Choroid plexus epithelial cell (primary cell): Measurements from ENCODE around the gene METTL9.
A peak's percentile ranks its signal among the peaks of the same experiment; 100 is the strongest.

Experiments used
- DNase-seq: peaks from one replicate; pipeline ENCODE4 v3.0.0-alpha.2; 2010; ENCODE audit warnings: low read depth
- H3K4me3 ChIP-seq: 2 replicates; pipeline ENCODE4 v1.5.1; 2011; ENCODE audit warnings: low read depth, mild to moderate bottlenecking, control low read depth, low read length, moderate library complexity
- CTCF ChIP-seq: conservative IDR thresholded peaks from 2 replicates; pipeline ENCODE4 v1.5.1; 2011; ENCODE audit warnings: low read depth, mild to moderate bottlenecking, control low read depth, inconsistent platforms, low read length, moderate library complexity

Gene METTL9

GRCh38 chr16:21611198-21611555, 11.8 kb downstream of the METTL9 start:
- DNase-seq = peak; percentile 54
- H3K4me3 ChIP-seq = no peak overlapping the region
- no peak for TF ChIP-seq CTCF

DNA sequence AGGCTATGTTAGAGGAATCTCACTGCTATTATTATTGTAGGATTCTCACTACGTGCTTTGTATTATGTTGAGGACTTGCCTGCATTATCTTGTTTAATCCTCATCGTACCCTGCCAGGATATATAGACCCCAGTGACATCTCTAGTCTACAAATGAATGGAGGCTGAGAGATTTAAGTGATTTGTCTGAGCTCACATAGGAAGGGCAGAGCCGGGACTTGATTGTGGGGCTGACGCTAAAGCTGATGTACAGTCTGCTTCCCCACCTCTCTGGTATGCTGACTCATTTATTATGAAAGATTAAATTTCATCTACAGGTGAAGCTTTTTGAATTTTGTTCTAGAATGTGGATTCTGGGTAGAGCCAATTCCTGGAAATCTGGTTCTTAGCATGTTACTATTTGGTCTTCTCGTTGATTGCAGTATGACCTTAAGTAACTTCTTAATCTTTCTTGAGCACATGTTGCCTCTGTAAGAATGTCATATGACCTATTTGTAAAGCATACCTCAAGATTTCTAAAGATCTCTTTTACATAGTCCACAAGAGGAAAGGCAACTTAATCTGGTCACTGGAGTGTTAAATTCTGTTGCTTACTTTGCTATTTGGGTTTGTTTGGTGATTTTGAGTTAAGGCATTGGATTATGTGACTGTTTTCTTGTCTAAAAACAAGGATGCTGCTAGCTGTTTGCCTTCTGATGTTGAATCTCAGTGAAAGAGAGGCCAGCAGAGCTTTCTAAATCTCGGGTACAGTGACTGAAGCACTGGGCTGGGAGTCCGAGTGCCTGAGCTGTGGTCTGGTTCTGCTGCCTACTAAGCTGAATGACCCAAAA, 12.4 kb downstream of the METTL9 start:
- no peak for TF ChIP-seq CTCF
- DNase-seq = peak; percentile 51
- no peak overlapping the region for H3K4me3 ChIP-seq

- TF ChIP-seq CTCF = no peak
- no peak overlapping the region for H3K4me3 ChIP-seq
- no peak for DNase-seq
These were observed 14.0 kb downstream of the METTL9 start for GRCh38 chr16:21613361-21613760.

- DNase-seq = no peak
- no peak for TF ChIP-seq CTCF
- H3K4me3 ChIP-seq = no peak overlapping the region
These were observed 14.4 kb downstream of the METTL9 start for GRCh38 chr16:21613781-21614180.

DNA sequence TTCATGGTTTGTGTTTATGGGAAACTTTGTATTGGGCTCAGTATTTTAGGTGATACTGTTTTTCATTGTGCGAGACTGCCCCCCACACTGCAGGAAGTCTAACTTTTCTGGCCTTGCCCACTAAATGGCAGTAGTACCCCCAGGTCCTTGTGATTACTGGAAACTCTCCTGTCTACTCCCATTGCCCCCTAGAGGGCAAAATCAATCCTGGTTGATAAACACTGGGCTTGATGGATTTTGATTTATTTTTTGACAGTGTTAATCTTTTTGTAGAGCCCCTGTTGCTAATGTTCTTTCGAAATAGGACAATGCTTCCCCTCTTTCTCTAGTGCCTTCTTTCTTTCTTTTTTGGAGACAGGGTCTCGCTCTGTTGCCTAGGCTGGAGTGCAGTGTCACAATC, 15.5 kb downstream of the METTL9 start:
- DNase-seq = no peak
- H3K4me3 ChIP-seq = no peak overlapping the region
- peak; percentile 6 for TF ChIP-seq CTCF

DNA sequence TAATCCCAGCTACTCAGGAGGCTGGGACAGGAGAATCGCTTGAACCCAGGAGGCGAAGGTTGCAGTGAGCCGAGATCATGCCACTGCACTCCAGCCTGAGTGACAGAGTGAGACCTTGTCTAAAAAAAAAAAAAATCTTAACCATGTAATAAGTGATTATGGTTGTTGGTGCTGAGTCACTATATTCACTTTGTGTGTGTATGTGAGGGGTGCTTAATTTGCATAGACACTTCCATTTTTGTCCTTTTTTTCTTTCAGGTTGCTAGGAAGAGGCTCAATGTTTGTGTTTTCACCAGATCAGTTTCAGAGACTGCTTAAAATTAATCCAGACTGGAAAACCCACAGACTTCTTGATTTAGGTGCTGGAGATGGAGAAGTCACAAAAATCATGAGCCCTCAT, 18.2 kb downstream of the METTL9 start:
- H3K4me3 ChIP-seq = no peak overlapping the region
- DNase-seq = no peak
- TF ChIP-seq CTCF = no peak

DNA sequence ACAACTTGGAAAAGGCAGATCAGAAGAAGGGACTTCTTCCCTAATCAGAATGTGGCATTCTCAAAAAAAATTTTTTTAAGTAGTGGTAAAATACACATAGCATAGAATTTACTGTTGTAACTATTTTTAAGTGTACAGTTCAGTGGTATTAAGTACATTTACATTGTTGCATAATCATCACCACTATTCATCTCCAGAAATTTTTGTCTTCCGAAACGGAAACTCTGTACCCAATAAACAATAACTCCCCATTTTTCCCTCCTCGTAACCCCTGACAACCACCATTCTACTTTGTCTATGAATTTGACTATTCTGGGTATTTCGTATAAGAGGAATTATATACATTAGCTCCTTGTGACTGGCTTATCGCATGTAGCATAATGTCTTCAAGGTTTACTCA, 18.9 kb downstream of the METTL9 start:
- DNase-seq = no peak
- no peak overlapping the region for H3K4me3 ChIP-seq
- TF ChIP-seq CTCF = no peak
